HEK293 (cell line): Measurements from ENCODE around the gene PPM1G.

Experiments used
- BCL11A ChIP-seq: fragments of 450-650 bp; formaldehyde crosslinking; IDR thresholded peaks from 2 replicates; pipeline ENCODE4 v1.5.1; 2016; ENCODE audit warnings: low read depth, missing biosample characterization, missing genetic modification characterization
- CTCF ChIP-seq: fragments of 450-650 bp; formaldehyde crosslinking; IDR thresholded peaks from 2 replicates; pipeline ENCODE4 v1.5.1; 2016; ENCODE audit warnings: missing biosample characterization, missing genetic modification characterization
- HOXA7 ChIP-seq: sonication (generic); formaldehyde crosslinking; IDR thresholded peaks from 2 replicates; pipeline ENCODE4 v1.8.1; 2022; ENCODE audit warnings: missing genetic modification reagents, borderline replicate concordance
- MEIS1 ChIP-seq: sonication (generic); formaldehyde crosslinking; IDR thresholded peaks from 2 replicates; pipeline ENCODE4 v1.8.1; 2022; ENCODE audit warnings: missing genetic modification reagents, mild to moderate bottlenecking, borderline replicate concordance
- REST ChIP-seq: fragments of 450-650 bp; formaldehyde crosslinking; IDR thresholded peaks from 2 replicates; pipeline ENCODE4 v1.5.1; 2016; ENCODE audit warnings: missing biosample characterization, missing genetic modification characterization
- SP2 ChIP-seq: fragments of 450-650 bp; formaldehyde crosslinking; IDR thresholded peaks from 2 replicates; pipeline ENCODE4 v1.5.1; 2016; ENCODE audit warnings: missing biosample characterization, missing genetic modification characterization
- ZNF138 ChIP-seq: fragments of 450-650 bp; formaldehyde crosslinking; IDR thresholded peaks from 2 replicates; pipeline ENCODE4 v1.5.1; 2016; ENCODE audit warnings: missing biosample characterization, missing genetic modification characterization, borderline replicate concordance
- ZNF184 ChIP-seq: fragments of 450-650 bp; IDR thresholded peaks from 2 replicates; pipeline ENCODE4 v1.5.1; 2018; ENCODE audit warnings: missing biosample characterization, mild to moderate bottlenecking, missing genetic modification characterization
- ZNF274 ChIP-seq, 2 experiments: fragments of 200-500 bp in 1 of 2; fragments of 450-650 bp in 1 of 2; sonication (Bioruptor generic) in 1 of 2; formaldehyde crosslinking in 1 of 2; IDR thresholded peaks; 2 replicates each; pipeline versions ENCODE4 v1.5.1 to v1.6.1; 2014 to 2016; ENCODE audit warnings: borderline replicate concordance in 1 of 2, inconsistent platforms in 1 of 2, low read length in 1 of 2, missing biosample characterization in 1 of 2, missing genetic modification characterization in 1 of 2
- ZNF416 ChIP-seq: fragments of 450-650 bp; formaldehyde crosslinking; IDR thresholded peaks from 2 replicates; pipeline ENCODE4 v1.5.1; 2016; ENCODE audit warnings: missing biosample characterization, missing genetic modification characterization
- ZNF513 ChIP-seq: fragments of 450-650 bp; IDR thresholded peaks from 2 replicates; pipeline ENCODE4 v1.5.1; 2018; ENCODE audit warnings: missing biosample characterization, missing genetic modification characterization
- ZNF610 ChIP-seq: fragments of 450-650 bp; formaldehyde crosslinking; IDR thresholded peaks from 2 replicates; pipeline ENCODE4 v1.5.1; 2016; ENCODE audit warnings: missing biosample characterization, missing genetic modification characterization, borderline replicate concordance
- ZSCAN18 ChIP-seq: fragments of 450-650 bp; formaldehyde crosslinking; IDR thresholded peaks from 2 replicates; pipeline ENCODE4 v1.5.1; 2016; ENCODE audit warnings: missing biosample characterization, missing genetic modification characterization

- no peak for TF ChIP-seq CTCF (tag by site-specific recombination)
- TF ChIP-seq BCL11A: no peak
- no peak for TF ChIP-seq HOXA7 (CRISPR knock-in tag)
- TF ChIP-seq ZNF138 (tag by site-specific recombination): no peak
- no peak for TF ChIP-seq SP2 (tag by site-specific recombination)
- TF ChIP-seq REST (tag by site-specific recombination): no peak
- no peak for TF ChIP-seq ZNF513 (tag by site-specific recombination)
- no peak for TF ChIP-seq MEIS1 (CRISPR knock-in tag)
- TF ChIP-seq ZNF610 (tag by site-specific recombination): no peak
- TF ChIP-seq ZNF184 (tag by site-specific recombination): no peak
- TF ChIP-seq ZNF416 (tag by site-specific recombination): no peak
- TF ChIP-seq ZSCAN18 (tag by site-specific recombination): no peak
- no peak for TF ChIP-seq ZNF274 (IDR thresholded peaks at IDR 0.05; ENCODE audit: low read length)
- no peak for TF ChIP-seq ZNF274 (tag by site-specific recombination; IDR thresholded peaks at IDR 0.05; ENCODE audit: borderline replicate concordance)
Observed at GRCh38 chr2:27398962-27399361, 10.4 kb downstream of the PPM1G start.
